ENCODE data around the gene VPS39. TPM values are rescaled to one million over a fixed set of nuclear protein-coding genes. Genes with fewer than 3 reads are reported as not detected.

VPS39 gene
- total and polyA plus RNA-seq, 2 donors (not counting 3 experiments of a cell fraction or from before 2014, with no cell fraction given) = 56.5 to 56.7 TPM

GRCh38 chr15:42154212-42154941 lies 53.7 kb downstream of the VPS39 start:
- Histone ChIP-seq H3K4me1 (ENCODE audit: control insufficient read depth, extremely low read depth, insufficient read depth, low read length) (no peaks in the 10 kb centered on the region), H3K4me3 (replicated peaks in 1 of 3; ENCODE audit: insufficient read depth in 1 of 3, low read depth in 1 of 3, low read length in 3 of 3) (no peak overlapping the region), H3K79me2 (ENCODE audit: control insufficient read depth, insufficient read depth, low read length) (no peaks in the 10 kb centered on the region), H3K4me2 (ENCODE audit: insufficient read depth, low read length) (no peak overlapping the region), H2AFZ (ENCODE audit: low read depth, low read length) (no peak overlapping the region), H3K27ac (ENCODE audit: insufficient read depth, low read depth, low read length) (no peak overlapping the region), H3K9me1 (replicated peaks; ENCODE audit: control insufficient read depth, extremely low read depth, insufficient read depth, low read length) (no peaks in the 10 kb centered on the region), H4K20me1 (replicated peaks; ENCODE audit: control insufficient read depth, extremely low read depth, insufficient read depth, low read length) (no peaks in the 10 kb centered on the region), H3K9me3 (replicated peaks; ENCODE audit: control insufficient read depth, insufficient read depth, low read length) (no peaks in the 10 kb centered on the region), H3K27me3 (ENCODE audit: control insufficient read depth in 2 of 2, insufficient read depth in 2 of 2, low read length in 2 of 2) (no peaks in the 10 kb centered on the region), H3K9ac (replicated peaks; ENCODE audit: extremely low read depth, insufficient read depth, low read length) (no peak overlapping the region), H3K36me3 (ENCODE audit: control insufficient read depth in 2 of 2, extremely low read depth in 1 of 2, insufficient read depth in 2 of 2, low read length in 2 of 2) (peaks cover 0 to 7% of the 10 kb centered on the region in 2 experiments)
- POLR2A ChIA-PET = no interaction called here
- CTCF ChIA-PET = interaction anchor here (0.8 to 1.8 kb wide), 2 partner anchors 17 to 231 kb away, joined by 4 to 5 read pairs; no protein-coding TSS in a partner anchor
- FAIRE-seq (no peak), DNase-seq (ENCODE audit: low read depth, low spot score) (no peak)
- BruUV-seq (replicated peaks) = no TSS peak
- dilution Hi-C loops (cut with MboI; ENCODE audit: extremely low pct_ligation_motif_present, low sequenced_read_pairs) = no loop called here
- TF ChIP-seq JUN (IDR thresholded peaks at IDR 0.05; ENCODE audit: borderline replicate concordance, insufficient read depth, insufficient read length, low read depth) (no peak), GATA2 (IDR thresholded peaks at IDR 0.05; ENCODE audit: insufficient read depth, insufficient read length, low read depth, low read length) (no peak), POLR2A (IDR thresholded peaks at IDR 0.05; ENCODE audit: low read depth, low read length) (no peak), MAX (IDR thresholded peaks at IDR 0.05; ENCODE audit: insufficient read depth, insufficient read length) (no peak), MYC (IDR thresholded peaks at IDR 0.05; ENCODE audit: low read depth, low read length) (no peak)
- intact Hi-C loops (cut with micrococcal nuclease) = no loop called here

GRCh38 chr15:42153874-42154211 lies 54.3 kb downstream of the VPS39 start:
- Histone ChIP-seq H3K79me2 (ENCODE audit: control insufficient read depth, insufficient read depth, low read length) (no peaks in the 10 kb centered on the region), H2AFZ (ENCODE audit: low read depth, low read length) (no peak overlapping the region), H3K4me3 (replicated peaks in 1 of 3; ENCODE audit: insufficient read depth in 1 of 3, low read depth in 1 of 3, low read length in 3 of 3) (no peak overlapping the region), H3K4me2 (ENCODE audit: insufficient read depth, low read length) (no peak overlapping the region), H3K9me1 (replicated peaks; ENCODE audit: control insufficient read depth, extremely low read depth, insufficient read depth, low read length) (no peaks in the 10 kb centered on the region), H4K20me1 (replicated peaks; ENCODE audit: control insufficient read depth, extremely low read depth, insufficient read depth, low read length) (no peaks in the 10 kb centered on the region), H3K9me3 (replicated peaks; ENCODE audit: control insufficient read depth, insufficient read depth, low read length) (no peaks in the 10 kb centered on the region), H3K4me1 (ENCODE audit: control insufficient read depth, extremely low read depth, insufficient read depth, low read length) (no peaks in the 10 kb centered on the region), H3K27ac (ENCODE audit: insufficient read depth, low read depth, low read length) (no peak overlapping the region), H3K27me3 (ENCODE audit: control insufficient read depth in 2 of 2, insufficient read depth in 2 of 2, low read length in 2 of 2) (no peaks in the 10 kb centered on the region), H3K36me3 (ENCODE audit: control insufficient read depth in 2 of 2, extremely low read depth in 1 of 2, insufficient read depth in 2 of 2, low read length in 2 of 2) (peaks cover 0 to 2% of the 10 kb centered on the region in 2 experiments), H3K9ac (replicated peaks; ENCODE audit: extremely low read depth, insufficient read depth, low read length) (no peak overlapping the region)
- no TSS peak for BruUV-seq (replicated peaks)
- no peak for FAIRE-seq
- TF ChIP-seq EZH2 (IDR thresholded peaks at IDR 0.05; ENCODE audit: borderline replicate concordance, low read depth, low read length, severe bottlenecking) = no peak
- no peak for TF ChIP-seq JUN (IDR thresholded peaks at IDR 0.05; ENCODE audit: borderline replicate concordance, insufficient read depth, insufficient read length, low read depth)
- TF ChIP-seq GATA2 (IDR thresholded peaks at IDR 0.05; ENCODE audit: insufficient read depth, insufficient read length, low read depth, low read length) = no peak
- TF ChIP-seq MAX (IDR thresholded peaks at IDR 0.05; ENCODE audit: insufficient read depth, insufficient read length) = no peak
- no peak for TF ChIP-seq FOS (IDR thresholded peaks at IDR 0.05; ENCODE audit: borderline replicate concordance, insufficient read depth, low read length)
- TF ChIP-seq POLR2A (IDR thresholded peaks at IDR 0.05; ENCODE audit: low read depth, low read length) = no peak
- no peak for TF ChIP-seq POLR2AphosphoS5 (IDR thresholded peaks at IDR 0.05; ENCODE audit: insufficient read depth, low read depth, low read length)
- TF ChIP-seq MYC (IDR thresholded peaks at IDR 0.05; ENCODE audit: low read depth, low read length) = no peak
- TF ChIP-seq CTCF (IDR thresholded peaks at IDR 0.05; ENCODE audit: extremely low read depth in 1 of 2, insufficient read depth in 1 of 2, low read depth in 1 of 2, low read length in 2 of 2) = no peak
- dilution Hi-C loops (cut with MboI; ENCODE audit: extremely low pct_ligation_motif_present, low sequenced_read_pairs) (no loop called here), intact Hi-C loops (cut with micrococcal nuclease) (no loop called here)
- DNase-seq (ENCODE audit: low read depth, low spot score) = no peak
- POLR2A ChIA-PET = no interaction called here
- CTCF ChIA-PET = interaction anchor here (0.7 to 1.8 kb wide), 4 partner anchors 15 to 231 kb away, joined by 3 to 5 read pairs (median 4); no protein-coding TSS in a partner anchor
